NCI-H748 (cell line): ENCODE data around the gene SEMA4D.
A peak's percentile ranks its signal among the peaks of the same experiment; 100 is the strongest.

Experiments used
- DNase-seq: peaks from one replicate; lab custom pipeline; 2025; ENCODE audit not compliant: unreplicated experiment; lab: John Stamatoyannopoulos, UW

SEMA4D gene

DNA sequence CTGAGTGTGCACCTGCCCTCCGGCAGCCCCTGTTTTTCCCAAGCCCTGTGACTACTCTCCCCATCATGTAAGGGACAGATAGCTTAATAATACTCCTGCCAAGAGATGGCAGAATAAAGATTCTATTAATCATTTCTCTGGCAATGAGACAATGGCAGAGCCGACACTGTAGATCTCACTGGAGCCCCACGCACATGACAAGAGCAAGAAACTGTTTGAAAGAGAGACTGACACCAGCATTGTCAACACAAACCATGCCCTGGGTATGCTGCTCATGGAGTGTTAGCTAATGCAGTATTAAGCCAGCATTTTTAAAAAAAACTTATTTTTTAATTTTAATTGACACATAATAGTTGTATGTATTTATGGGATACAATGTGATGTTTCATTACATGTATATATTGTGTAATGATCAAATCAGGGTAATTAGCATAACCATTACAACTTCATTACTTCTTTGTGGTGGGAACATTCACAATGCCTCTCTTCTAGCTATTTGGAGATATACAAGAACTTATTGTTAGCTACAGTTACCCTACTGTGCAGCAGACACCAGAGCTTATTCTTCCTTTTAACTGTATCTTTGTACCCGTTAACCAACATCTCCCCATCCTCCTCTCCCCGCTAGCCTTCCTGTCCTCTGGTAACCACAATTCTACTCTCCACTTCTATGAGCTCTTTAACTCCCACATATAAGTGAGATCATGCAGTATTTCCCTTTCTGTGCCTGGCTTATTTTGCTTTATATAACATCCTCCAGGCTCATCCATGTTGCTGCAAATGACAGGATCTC is 31.5 kb upstream of the SEMA4D start:
- no peak for DNase-seq

DNA sequence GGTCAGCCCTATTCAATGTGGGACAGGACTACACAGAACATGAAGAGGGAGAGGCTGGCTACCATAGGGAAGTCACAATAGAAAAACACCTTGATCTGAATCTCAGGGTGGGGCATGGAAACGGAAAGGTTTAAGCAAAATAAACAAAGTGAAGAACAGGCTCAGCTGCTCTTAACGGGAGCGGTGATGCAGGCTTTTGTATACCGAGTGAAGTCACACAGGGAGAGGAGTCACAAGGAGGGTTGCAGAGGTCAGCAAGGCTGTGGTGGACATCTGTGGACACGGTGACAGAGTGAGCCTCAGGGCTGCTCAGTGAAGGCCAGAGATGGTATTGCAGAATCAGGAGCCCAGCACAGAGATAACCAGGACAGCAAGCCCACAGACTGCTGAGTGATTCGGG is 30.6 kb upstream of the SEMA4D start:
- DNase-seq = peak; percentile 71

DNA sequence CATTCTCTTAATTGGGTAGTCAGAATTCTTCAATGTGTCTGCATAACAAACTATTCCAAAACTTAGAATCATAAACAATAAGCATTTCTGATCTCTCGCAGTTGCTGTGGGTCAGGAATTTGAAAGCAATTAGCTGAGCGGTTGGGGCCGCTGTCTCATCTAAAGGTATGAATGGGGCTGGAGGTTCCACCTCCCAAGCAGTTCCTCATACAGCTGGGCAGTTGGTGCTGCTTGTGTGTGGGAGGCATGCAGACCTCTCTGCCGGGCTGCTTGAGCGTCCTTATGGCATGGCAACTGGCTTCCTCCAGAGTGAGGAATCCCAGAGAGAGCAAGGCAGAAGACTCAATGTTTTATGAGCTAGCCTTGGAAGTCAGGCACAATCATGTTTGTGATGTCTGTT is 30.2 kb upstream of the SEMA4D start:
- no peak for DNase-seq

DNA sequence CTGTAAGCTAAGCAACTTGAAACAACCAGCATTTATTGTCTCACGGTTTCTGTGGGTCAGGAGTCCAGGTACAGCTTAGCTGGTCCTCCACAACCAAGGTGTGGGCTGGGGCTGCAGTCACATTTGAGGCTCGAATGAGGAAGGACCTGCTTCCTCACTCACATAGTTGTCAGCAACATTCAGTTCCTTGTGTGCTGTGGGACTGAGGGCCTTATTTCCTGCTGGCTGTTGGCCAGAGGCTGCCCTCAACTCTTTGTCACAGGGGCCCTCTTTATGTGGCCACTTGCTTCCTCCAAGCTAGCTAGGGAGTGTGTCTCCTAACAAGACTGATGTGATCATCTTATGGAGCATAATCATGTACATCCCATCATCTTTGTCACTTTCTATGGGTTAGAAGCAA is 29.2 kb upstream of the SEMA4D start:
- DNase-seq = no peak

DNA sequence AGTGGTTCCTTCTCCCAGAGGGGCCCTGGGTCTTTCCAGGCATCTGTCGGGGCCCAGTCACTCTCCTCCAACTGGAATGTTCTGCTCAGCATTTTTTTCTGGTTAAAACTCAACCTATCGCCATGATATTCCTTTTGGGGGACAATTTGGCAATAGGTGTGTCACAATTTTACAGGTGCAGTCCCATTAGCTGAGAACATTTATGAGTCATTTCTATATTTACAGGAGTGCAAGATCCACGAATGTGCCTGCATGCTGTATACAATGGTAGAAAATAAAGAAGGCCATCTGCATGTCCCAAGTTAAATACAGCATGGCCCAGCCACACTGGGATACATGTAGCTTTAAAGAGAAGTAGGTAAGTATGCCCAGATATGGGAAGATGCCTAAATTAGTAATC is 28.8 kb upstream of the SEMA4D start:
- DNase-seq = no peak

DNA sequence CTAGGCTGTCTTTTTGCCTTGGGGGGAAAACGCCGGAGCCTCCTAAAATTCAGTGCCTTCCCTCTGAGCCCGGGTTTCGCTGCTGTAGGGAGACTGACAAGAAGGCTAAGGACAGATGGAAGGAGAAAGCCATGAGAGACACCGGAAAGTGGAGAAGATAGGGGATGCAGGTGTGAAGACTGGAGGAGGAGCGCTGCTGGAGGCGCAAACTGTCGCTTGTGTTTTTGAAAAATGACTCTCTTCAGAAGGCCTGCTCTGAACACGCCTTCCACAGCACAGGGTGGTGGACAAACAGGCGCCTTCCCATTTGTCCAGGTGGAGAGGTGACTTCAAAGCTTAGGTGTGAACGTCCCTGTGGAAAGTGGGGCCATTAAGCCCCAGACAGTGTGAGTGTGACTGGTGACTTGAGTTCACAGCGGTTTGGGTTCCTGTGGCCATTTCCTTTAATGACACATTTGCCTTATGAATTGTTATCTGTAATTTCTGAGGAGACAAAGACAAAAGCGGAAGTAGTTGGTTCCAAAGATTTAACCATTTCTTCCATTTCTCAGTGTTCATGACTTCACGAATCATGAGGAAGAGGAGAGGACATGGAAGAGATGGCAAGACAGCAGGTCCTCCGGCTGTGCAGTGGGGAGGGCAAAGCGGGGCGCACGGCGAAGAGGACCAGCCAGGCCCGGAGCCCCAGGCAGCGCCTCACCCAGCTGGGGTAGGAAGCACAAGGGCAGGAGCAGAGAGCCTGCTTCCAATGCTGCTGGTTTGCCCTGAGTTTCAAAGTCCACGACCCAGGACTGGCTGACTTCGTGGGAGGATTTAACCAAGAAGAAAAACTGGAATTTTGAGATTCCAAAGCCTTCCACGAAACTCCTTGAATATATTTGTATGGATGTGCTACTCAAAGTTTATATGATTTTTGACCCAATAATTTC is 27.8 kb upstream of the SEMA4D start:
- peak; percentile 16 for DNase-seq

DNA sequence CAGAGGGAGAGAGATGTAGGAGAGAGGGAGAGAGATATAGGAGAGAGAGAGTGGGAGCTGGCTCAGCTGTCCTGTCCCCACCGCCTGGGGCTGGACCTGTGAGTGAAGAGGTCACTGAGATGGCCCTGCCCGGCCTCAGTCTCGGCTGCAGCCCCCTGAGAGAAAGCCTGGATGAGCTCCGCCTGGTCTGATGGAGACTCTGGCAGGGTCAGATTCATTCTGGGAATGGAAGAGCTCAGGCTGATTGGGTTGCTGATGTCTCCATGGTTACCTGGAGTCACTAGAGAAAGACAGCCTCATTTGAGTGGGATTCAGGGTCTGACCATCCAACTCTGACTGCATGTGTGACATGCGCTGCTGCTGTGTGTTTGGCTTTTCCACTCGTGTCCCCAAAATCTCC is 27.1 kb upstream of the SEMA4D start:
- peak; percentile 39 for DNase-seq

DNA sequence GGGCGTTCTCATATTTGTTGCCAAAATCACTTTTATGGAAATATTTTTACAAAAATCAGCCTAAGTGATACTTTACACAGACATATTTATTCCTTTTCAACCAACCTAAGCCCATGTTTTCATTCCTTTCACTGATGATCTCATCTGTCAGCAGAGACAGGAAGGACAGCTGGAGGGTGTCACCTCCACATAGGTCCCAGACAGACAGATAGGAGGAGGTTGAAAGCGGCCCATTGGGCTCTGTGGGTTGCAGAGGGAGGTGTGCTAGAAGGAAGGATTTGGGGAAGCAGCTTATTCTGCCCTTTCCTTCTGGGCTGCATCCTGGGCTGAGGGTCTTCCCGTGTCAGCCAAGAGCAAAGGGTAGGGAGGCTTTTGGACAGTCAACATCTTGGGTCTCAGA is 26.0 kb upstream of the SEMA4D start:
- no peak for DNase-seq

DNA sequence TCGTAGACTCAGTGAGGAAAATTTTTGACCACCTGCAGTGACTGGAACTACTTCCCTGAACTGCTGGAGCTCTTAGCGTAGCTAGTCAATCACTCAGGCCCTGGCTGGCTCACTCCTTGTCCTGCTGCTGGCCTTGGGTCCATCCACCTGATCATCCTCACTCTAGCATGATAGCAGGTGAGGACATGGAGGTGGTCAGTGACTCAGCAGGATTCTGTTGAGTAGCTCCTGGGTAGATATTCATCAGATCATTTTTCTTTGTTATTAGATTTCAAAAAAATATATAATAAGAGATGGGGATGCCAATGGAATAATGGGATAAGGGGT is 25.0 kb upstream of the SEMA4D start:
- DNase-seq = no peak

DNA sequence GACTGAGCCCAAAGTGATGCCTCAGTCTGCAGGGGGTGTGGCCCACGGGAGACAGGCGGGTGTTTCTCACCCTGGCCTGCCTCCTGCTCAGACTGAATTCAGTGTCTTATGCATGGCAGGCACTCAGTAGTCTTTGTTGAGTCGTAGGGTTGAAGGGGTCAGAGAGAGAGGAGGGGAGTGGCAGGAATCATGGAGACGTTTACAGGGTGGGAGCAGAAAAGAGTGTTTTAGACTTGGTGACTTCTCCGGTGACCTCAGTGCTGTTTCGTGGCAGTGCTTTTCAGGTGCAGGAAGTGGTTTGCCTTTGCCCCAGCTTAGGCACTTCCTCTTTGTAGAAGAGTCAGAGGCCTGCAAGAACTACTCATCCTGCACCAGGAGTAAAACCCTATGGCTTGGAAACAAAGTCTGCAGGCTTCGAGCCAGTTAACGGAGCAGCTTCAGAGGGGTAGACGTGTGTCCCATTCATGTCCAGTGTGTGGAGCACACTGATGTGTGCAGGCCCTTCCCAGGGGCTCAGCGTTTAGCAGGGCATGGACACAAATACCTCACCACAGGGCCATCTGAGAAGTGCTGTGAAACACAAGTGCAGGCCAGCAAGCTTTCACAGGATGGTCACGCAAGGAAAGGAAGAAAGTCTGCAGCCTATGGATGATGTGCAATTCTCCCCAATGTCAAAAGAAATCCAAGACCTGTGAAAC is 24.5 kb upstream of the SEMA4D start:
- DNase-seq = no peak

DNA sequence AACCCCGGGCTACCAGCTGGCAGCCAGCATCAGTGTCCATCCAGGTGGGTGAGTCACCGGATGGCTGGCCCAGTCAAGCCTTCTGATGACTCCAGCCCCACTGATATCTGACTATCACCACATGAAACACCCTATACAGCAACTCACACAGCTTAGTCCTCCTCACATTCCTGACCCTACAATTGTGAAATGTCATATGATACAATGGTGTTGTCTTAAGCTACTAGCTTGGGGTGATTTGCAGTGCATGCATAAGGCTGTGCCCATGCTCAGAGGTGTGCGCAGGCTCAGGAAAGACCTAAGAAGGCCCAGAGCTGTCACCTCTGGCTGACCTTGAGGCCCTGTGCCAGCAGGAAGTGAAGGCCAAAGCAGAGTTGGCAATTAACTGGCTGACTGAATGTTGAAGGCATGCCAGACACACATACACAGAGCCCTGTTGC is 21.5 kb upstream of the SEMA4D start:
- no peak for DNase-seq

DNA sequence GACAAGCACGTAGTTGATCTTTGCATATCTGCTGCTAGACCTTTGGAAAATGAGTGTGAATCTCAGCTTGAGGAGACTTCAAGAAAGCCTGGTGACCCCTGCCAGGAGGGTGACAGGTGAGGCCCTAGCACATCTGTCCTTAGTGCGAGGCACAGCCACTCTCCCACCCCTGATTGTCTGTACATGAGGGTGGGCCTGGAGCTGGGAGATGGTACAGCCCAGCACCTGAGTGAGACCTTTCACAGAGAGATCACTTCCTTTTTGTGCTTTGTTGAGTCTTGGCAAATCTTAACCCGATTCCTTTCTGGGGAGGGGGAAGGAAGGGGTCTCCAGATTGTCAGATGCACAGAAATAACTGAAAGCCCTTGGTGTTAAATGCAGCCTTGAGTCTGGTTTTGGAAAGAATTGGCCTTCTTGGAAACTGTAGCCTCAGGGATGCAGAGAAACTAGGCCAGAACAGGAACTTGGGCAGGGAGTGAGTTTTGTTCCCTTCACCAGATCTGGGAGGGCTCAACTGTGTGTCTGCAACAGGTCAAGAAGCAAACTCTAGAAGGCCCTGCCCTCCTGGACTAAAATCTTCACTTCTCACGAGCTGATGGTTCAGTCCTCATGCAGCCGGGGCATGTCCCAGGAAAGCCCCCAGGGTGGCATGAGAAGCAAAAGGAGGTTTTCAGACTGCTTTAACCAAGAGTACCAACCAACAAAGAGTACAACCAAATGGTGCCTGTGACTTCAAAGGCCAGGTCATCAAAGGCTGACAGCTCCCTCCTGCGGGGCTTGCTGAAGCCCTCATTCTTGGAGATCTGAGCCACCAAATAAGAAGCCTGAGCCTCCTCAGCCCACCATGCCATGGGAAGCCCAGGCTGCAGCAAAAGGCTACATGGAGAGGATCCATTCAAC is 20.8 kb upstream of the SEMA4D start:
- DNase-seq = no peak

DNA sequence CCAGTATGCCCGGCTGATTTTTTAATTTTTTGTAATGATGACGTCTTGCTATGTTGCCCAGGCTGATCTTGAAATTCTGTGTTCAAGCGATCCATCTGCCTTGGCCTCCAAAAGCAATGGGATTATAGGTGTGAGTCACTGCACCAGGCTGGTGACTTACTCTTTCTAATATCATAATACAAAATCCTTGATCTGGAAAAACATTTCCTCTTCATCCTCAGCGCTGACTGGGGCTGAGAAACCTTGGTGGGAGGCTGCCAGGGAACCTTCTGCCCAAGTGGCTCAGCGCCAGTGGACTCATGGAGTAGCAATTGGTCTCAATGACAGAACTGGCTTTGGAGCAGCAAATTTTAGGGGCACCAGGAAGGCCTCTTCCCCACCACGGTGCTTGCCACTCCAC is 17.5 kb upstream of the SEMA4D start:
- DNase-seq = no peak

DNA sequence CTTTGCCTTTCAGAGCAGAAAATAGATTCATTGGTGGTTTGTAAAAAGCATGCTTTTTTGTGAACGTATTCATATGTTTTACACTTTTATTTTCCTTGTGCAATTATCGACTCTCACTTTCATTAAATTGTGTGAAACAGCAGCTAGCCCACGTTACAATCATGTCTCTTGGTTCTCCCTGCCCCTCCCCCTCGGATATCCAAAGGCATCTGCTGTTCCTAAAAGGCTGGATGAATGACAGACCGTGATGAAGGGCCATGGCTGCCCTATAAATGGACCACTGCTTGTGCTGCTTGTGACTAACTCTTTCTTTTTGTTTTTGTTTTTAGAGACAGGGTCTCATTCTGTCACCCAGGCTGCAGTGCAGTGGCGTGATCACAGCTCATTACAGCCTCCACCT is 17.0 kb upstream of the SEMA4D start:
- DNase-seq = no peak

DNA sequence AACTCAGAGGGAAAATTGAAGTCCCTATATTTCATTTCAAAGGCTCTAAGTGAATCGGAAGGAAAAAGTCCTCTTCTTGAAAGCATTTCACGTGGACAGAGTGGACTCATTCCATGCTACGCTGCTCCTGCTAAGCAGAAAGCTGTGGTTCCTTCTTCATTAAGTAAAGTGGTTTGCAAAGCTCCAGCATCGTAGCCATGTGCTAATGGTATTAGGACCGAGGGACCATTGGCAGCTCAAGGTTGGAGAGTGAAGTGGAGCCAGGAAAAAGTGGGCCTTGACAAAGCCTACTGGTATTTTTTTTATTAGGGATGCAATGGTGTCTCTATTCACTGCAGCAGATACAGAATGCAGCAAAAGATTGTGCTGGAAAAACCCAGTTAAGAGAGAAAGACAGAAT is 16.4 kb upstream of the SEMA4D start:
- no peak for DNase-seq

DNA sequence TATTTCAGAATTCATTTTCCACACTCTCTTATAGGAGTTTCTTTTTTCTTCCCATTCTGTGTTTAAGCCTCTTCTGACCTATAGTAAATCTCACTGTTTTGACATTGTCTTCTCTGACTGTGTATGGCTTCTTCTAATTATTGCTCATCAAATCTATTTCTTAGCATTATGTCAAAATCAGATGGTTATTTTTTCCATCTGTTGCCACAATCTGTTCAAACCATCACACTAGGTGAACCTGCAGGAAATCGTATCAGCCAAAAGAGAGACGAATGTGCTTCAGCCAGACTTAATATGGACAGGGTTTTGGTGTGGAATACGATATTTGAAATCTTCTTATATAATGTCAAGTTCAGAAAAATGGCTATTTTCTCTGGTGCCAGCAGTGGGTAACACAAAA is 15.9 kb upstream of the SEMA4D start:
- DNase-seq = no peak

DNA sequence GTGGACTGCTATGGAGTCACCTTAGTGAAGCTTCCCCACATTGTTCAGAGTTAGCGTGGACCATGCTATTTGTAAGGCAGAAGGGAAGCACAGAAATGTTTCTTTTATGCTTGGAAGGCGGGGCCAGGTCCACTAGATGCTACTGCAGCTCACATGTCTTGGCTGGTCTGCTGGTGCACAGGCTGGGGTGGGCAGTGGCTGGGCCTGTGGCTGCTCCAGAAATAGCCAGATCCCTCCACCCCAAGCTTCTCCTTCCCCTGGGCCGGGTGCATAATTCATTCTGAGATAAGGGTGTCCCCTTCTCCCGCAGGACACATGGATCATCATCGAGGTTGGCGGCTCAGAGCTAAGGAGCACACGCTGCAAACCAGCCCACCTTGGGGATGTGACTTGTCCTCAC is 14.5 kb upstream of the SEMA4D start:
- no peak for DNase-seq

DNA sequence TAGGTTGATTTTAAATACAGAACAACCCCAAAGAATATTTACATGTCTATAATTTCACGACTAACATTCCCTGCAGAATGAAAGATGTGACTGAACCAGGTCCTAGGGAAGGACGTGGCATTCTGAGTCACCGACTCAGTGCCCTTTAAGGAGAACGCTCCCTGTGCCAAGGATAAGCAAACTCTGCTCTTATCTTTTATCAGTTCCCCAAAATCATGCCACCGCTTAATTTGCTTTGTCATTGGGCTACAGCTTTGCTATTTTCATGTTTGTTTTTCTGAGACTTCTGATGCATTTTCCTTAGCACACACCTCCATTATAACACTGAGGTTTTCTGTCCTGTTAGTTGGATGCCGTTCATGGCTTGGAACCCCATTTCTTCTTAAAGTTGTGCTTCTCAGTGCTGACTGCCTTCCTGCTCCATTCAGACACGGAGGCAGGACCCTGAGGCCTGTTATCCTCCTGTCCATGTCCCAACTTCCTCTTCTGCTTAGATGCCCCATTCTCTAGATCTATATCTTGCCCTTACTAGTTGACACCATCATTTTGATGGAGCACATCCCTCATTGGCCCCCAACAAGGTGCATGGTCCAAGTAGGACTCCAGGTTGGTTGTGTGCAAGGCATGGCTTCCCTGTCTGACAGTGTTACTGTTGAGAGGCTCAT is 11.2 kb upstream of the SEMA4D start:
- no peak for DNase-seq

DNA sequence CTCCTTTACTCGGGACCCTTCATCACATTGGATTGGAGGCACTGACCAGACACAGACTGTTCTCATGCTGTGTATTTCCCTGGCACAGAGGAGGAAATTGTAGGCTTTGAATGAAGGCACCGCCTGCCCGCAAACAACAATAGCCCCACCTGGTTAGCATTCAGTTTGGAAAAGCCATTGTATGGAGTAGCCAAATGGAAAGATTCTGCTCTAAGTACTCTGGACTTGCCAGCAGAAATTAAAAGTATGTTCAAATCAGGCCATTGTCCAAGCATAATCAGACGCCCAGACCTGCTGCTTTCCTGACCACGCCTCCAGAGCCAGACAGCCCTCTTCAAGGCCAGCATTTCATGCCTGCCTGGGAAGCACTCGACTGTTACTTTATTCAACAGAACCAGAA is 8.0 kb upstream of the SEMA4D start:
- DNase-seq = peak; percentile 54

DNA sequence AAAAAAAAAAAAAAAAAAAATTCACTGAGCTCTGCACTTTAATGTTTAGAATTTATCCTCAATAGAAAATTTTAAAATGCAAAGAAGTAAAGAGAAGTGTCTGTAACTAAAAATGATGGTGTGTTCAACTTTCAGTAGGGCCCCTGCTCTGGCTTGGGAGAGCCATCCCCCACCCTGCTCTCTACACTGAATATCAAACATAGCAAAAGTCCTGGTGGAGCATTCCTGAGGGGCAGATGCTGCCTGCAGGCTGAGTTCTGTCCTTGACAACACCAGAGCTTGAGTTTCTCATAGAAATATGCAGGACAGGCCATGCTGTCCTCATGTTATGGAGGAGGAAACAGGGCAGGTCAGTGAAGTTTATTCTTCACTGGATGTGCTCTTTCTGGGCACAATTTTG is 7.1 kb upstream of the SEMA4D start:
- DNase-seq = no peak
